H1 (cell line): ENCODE measurements around the gene PBX1. TPM values are rescaled to one million over a fixed set of nuclear protein-coding genes. Genes with fewer than 3 reads are reported as not detected.
A peak's percentile ranks its signal among the peaks of the same experiment; 100 is the strongest.

Experiments used
- CTCF ChIA-PET: fragments of 300-600 bp; sonication (Branson Sonifier 250); formaldehyde crosslinking; loops from one replicate; lab custom pipeline; 2021; ENCODE audit not compliant: partially characterized antibody; lab: Charles Lee
- POLR2A ChIA-PET: fragments of 300-600 bp; sonication (Branson Sonifier 250); formaldehyde crosslinking; loops from one replicate; lab custom pipeline; 2021; ENCODE audit warnings: inconsistent platforms; ENCODE audit not compliant: partially characterized antibody; lab: Charles Lee
- DNase-seq, 2 experiments: peaks; one replicate each; pipeline versions ENCODE4 v3.0.0 to v3.0.0-alpha.2; 2010 to 2022; ENCODE audit warnings: low spot score in 2 of 2, low read depth in 1 of 2, mixed read lengths in 1 of 2
- FAIRE-seq: peaks from 2 replicates; lab custom pipeline; 2011; peaks lifted over from hg19 to GRCh38; lab: Jason Lieb, UNC
- H2AFZ ChIP-seq: 2 replicates; pipeline ENCODE4 v1.8.1; 2012; ENCODE audit warnings: low read length, inconsistent platforms
- H2AK5ac ChIP-seq: 2 replicates; pipeline ENCODE4 v1.6.1; 2013; ENCODE audit warnings: low read depth, low read length
- H2BK120ac ChIP-seq: replicated peaks from 2 replicates; pipeline ENCODE3; 2013; ENCODE audit warnings: low read depth, low read length, inconsistent platforms
- H2BK12ac ChIP-seq: 2 replicates; pipeline ENCODE4 v1.6.1; 2013; ENCODE audit warnings: low read depth, low read length
- H2BK15ac ChIP-seq: 2 replicates; pipeline ENCODE4 v1.6.1; 2013; ENCODE audit warnings: low read length
- H2BK20ac ChIP-seq: 2 replicates; pipeline ENCODE4 v1.6.1; 2013; ENCODE audit warnings: low read length
- H2BK5ac ChIP-seq: 2 replicates; pipeline ENCODE4 v1.6.1; 2013; ENCODE audit warnings: low read depth, low read length
- H3K14ac ChIP-seq: 2 replicates; pipeline ENCODE4 v1.6.1; 2013; ENCODE audit warnings: inconsistent platforms; ENCODE audit not compliant: insufficient read length
- H3K18ac ChIP-seq: 2 replicates; pipeline ENCODE4 v1.6.1; 2013; ENCODE audit warnings: low read length; ENCODE audit errors: extremely low read depth
- H3K23ac ChIP-seq: 2 replicates; pipeline ENCODE4 v1.6.1; 2013; ENCODE audit warnings: inconsistent platforms; ENCODE audit not compliant: insufficient read length
- H3K23me2 ChIP-seq: 2 replicates; pipeline ENCODE4 v1.6.1; 2013; ENCODE audit warnings: low read depth, low read length
- H3K27ac ChIP-seq: 2 replicates; pipeline ENCODE4 v1.6.1; 2011; ENCODE audit warnings: low read depth, low read length, inconsistent platforms
- H3K27me3 ChIP-seq, 4 experiments: replicated peaks in 1 of 4; 1 replicate in 1 of 4; 2 replicates in 3 of 4; pipeline versions ENCODE4 v1.6.1 to v1.8.1; 2011 to 2013; ENCODE audit warnings: low read length in 3 of 4, mild to moderate bottlenecking in 3 of 4, inconsistent platforms in 2 of 4, mixed read lengths in 2 of 4, moderate library complexity in 1 of 4; ENCODE audit not compliant: control insufficient read depth in 3 of 4, insufficient read depth in 3 of 4; ENCODE audit errors: extremely low read depth in 1 of 4
- H3K36me3 ChIP-seq, 4 experiments: 2 replicates each; pipeline versions ENCODE4 v1.6.1 to v1.8.1; 2011 to 2013; ENCODE audit warnings: mild to moderate bottlenecking in 4 of 4, low read length in 3 of 4, moderate library complexity in 2 of 4, control low read depth in 1 of 4, inconsistent platforms in 1 of 4; ENCODE audit not compliant: insufficient read depth in 4 of 4, control insufficient read depth in 2 of 4
- H3K4ac ChIP-seq: replicated peaks from 2 replicates; pipeline ENCODE3; 2013; ENCODE audit warnings: low read length, low read depth, mixed read lengths, inconsistent platforms; ENCODE audit not compliant: insufficient read length
- H3K4me1 ChIP-seq, 4 experiments: replicated peaks in 1 of 4; 1 replicate in 1 of 4; 2 replicates in 3 of 4; pipeline versions ENCODE4 v1.6.1 to v1.8.1; 2011 to 2013; ENCODE audit warnings: low read length in 3 of 4, inconsistent platforms in 2 of 4, mixed read lengths in 1 of 4; ENCODE audit not compliant: insufficient read depth in 4 of 4, control insufficient read depth in 3 of 4
- H3K4me2 ChIP-seq, 2 experiments: 2 replicates each; pipeline versions ENCODE4 v1.6.1 to v1.8.1; 2011 to 2013; ENCODE audit warnings: low read depth in 2 of 2, low read length in 2 of 2, control low read depth in 1 of 2, inconsistent platforms in 1 of 2, mild to moderate bottlenecking in 1 of 2; ENCODE audit not compliant: insufficient read depth in 1 of 2
- H3K4me3 ChIP-seq, 4 experiments: fragments of 200-600, 300-600 bp in 1 of 4; sonication (generic), shearing (Covaris generic), sonication (Bioruptor Twin) in 1 of 4; 2 replicates each; pipeline versions ENCODE4 v1.5.1 to v1.8.1; 2011 to 2016; ENCODE audit warnings: low read length in 4 of 4, low read depth in 3 of 4, control low read depth in 2 of 4, inconsistent platforms in 2 of 4, mild to moderate bottlenecking in 2 of 4, mixed read lengths in 1 of 4, moderate library complexity in 1 of 4; ENCODE audit not compliant: insufficient read depth in 2 of 4; ENCODE audit errors: extremely low read depth in 1 of 4
- H3K56ac ChIP-seq: replicated peaks from 2 replicates; pipeline ENCODE3; 2013; ENCODE audit warnings: low read depth, mild to moderate bottlenecking, mixed read lengths, low read length, inconsistent platforms; ENCODE audit not compliant: insufficient read length
- H3K79me1 ChIP-seq: 2 replicates; pipeline ENCODE4 v1.6.1; 2013; ENCODE audit warnings: low read depth, low read length, control low read depth
- H3K79me2 ChIP-seq, 2 experiments: 2 replicates each; pipeline versions ENCODE4 v1.6.1 to v1.8.1; 2012 to 2013; ENCODE audit warnings: low read length in 2 of 2, mild to moderate bottlenecking in 2 of 2, inconsistent platforms in 1 of 2; ENCODE audit not compliant: insufficient read depth in 2 of 2, control insufficient read depth in 1 of 2
- H3K9ac ChIP-seq, 4 experiments: replicated peaks in 1 of 4; 1 replicate in 1 of 4; 2 replicates in 3 of 4; pipeline versions ENCODE4 v1.6.1 to v1.8.1; 2011 to 2013; ENCODE audit warnings: low read depth in 3 of 4, low read length in 3 of 4, control low read depth in 2 of 4, mild to moderate bottlenecking in 2 of 4, moderate library complexity in 2 of 4, inconsistent platforms in 1 of 4; ENCODE audit errors: extremely low read depth in 1 of 4
- H3K9me3 ChIP-seq, 2 experiments: 2 replicates each; pipeline versions ENCODE4 v1.6.1 to v1.8.1; 2012 to 2013; ENCODE audit warnings: mild to moderate bottlenecking in 2 of 2, moderate library complexity in 2 of 2, control low read depth in 1 of 2, inconsistent platforms in 1 of 2, low read depth in 1 of 2, low read length in 1 of 2, mixed read lengths in 1 of 2; ENCODE audit not compliant: insufficient read depth in 2 of 2
- H4K20me1 ChIP-seq, 2 experiments: replicated peaks in 1 of 2; 2 replicates each; pipeline versions ENCODE3 to v1.8.1; 2011 to 2013; ENCODE audit warnings: inconsistent platforms in 2 of 2, low read length in 2 of 2, mild to moderate bottlenecking in 1 of 2; ENCODE audit not compliant: insufficient read depth in 2 of 2, control insufficient read depth in 1 of 2
- H4K5ac ChIP-seq: 2 replicates; pipeline ENCODE4 v1.6.1; 2013; ENCODE audit warnings: low read length, low read depth, mixed read lengths, inconsistent platforms; ENCODE audit not compliant: insufficient read length
- H4K8ac ChIP-seq: 2 replicates; pipeline ENCODE4 v1.8.0; 2013; ENCODE audit warnings: mild to moderate bottlenecking, moderate library complexity, low read length, inconsistent platforms; ENCODE audit not compliant: insufficient read depth; ENCODE audit errors: extremely low read depth
- H4K91ac ChIP-seq: replicated peaks from 2 replicates; pipeline ENCODE3; 2013; ENCODE audit warnings: low read length, mixed read lengths, inconsistent platforms; ENCODE audit not compliant: insufficient read length
- SIN3A ChIP-seq, 2 experiments: IDR thresholded peaks in 1 of 2; conservative IDR thresholded peaks in 1 of 2; 2 replicates each; pipeline ENCODE4 v1.6.1; 2011 to 2012; ENCODE audit warnings: low read length in 2 of 2, improper control_type of control experiment in 1 of 2, low read depth in 1 of 2, mild to moderate bottlenecking in 1 of 2
- WGBS, 2 experiments: shearing (Covaris generic) in 1 of 2; methylation state at CpG; one replicate each; pipeline versions ENCODE4 v1.1.6 to v1.1.7; 2013 to 2015; ENCODE audit warnings: low lambda C conversion rate in 2 of 2, mixed read lengths in 2 of 2, inconsistent platforms in 1 of 2, low coverage in 1 of 2, missing lambda C conversion rate in 1 of 2; ENCODE audit not compliant: insufficient replicate concordance in 2 of 2, insufficient coverage in 1 of 2, insufficient read length in 1 of 2; ENCODE audit errors: extremely low coverage in 1 of 2, missing lambda C conversion rate in 1 of 2; 5-methylcytosine and 5-hydroxymethylcytosine counted together
- polyA plus RNA-seq, 7 experiments: library from polyadenylated mRNA; depleted of rRNA in 3 of 7; stranded (reverse) in 5 of 7; unstranded in 2 of 7; fragments of >200 nt in 5 of 7; fragments of 200-250 nt in 2 of 7; gene quantifications; 1 replicate in 5 of 7; 2 replicates in 1 of 7; 4 replicates in 1 of 7; pipeline versions ENCODE4 v1.2.1 to v1.2.3, GENCODE V29; 2011 to 2013; ENCODE audit warnings: missing spikeins in 2 of 7, mixed read lengths in 2 of 7
- total RNA-seq: library from RNA; stranded (reverse); fragmentation: NEBNext Ultra II Directional; extraction: Animal tissue kit (Norgen Biotek cat#: 25700); gene quantifications from 2 replicates; pipeline ENCODE4 v1.2.1, GENCODE V29; 2021

PBX1 gene
- total and polyA plus RNA-seq, 2 of the 8 experiments (the other 6 are each of a cell fraction or from before 2014, with no cell fraction given): 87.4 to 124 TPM

DNA sequence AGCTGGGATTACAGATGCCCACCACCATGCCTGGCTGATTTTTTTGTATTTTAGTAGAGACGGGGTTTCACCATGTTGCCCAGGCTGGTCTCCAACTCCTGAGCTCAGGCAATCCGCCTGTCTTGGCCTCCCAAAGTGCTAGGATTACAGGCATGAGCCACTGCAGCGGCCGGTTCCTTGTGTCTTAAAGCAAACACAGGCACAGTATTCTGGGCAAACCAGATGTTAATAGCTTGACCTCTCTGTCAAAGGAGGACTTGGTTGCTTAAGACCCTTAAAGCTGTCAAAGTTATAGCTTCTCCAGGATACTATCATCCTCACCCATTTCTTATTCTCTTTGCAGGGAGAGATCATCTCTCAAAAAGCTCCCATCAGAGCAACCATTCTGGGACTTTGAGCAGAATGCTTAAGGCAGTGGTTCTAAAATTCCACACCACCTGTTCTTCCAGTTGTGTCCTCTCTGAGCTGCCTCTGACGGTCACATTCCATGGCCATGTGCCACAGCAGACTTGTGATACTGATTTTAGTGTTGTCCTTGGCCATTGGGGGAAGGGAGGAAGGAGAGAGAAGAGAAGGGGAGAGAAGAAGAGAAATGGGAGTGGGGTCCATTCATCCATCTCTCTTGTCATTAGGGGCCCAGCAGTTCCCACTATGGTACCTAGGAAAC lies 81.8 kb downstream of the PBX1 start:
- H3K56ac ChIP-seq: no peak overlapping the region
- POLR2A ChIA-PET: interaction anchor here (0.6 to 1.4 kb wide), 3 partner anchors 8 to 48 kb away, joined by 3 read pairs; no protein-coding TSS in a partner anchor
- H3K79me1 ChIP-seq: peaks cover 26% of the 10 kb centered on the region
- no peak overlapping the region for H3K23ac ChIP-seq
- H2AK5ac ChIP-seq: no peak overlapping the region
- no peak overlapping the region for H3K4me3 ChIP-seq
- H4K91ac ChIP-seq: no peak overlapping the region
- peaks cover 0 to 5% (median 4%) of the 10 kb centered on the region in 4 experiments; a peak in 5 of 8 replicates for H3K36me3 ChIP-seq
- no peak overlapping the region for H3K4me2 ChIP-seq
- no peak overlapping the region for H3K9ac ChIP-seq
- H4K5ac ChIP-seq: no peak overlapping the region
- peak overlapping the region; percentile 11; the same call in 1 of the 2 replicates for H3K27ac ChIP-seq
- no peak overlapping the region for H2BK15ac ChIP-seq
- DNase-seq (no peak), FAIRE-seq (no peak)
- H3K27me3 ChIP-seq: no peaks in the 10 kb centered on the region
- peaks cover 23 to 99% of the 10 kb centered on the region in 2 experiments for H3K79me2 ChIP-seq
- no peaks in the 10 kb centered on the region for H3K9me3 ChIP-seq
- H3K18ac ChIP-seq: no peak overlapping the region
- H4K8ac ChIP-seq: no peak overlapping the region
- peaks cover 6 to 31% (median 22%) of the 10 kb centered on the region in 4 experiments for H3K4me1 ChIP-seq
- no peak overlapping the region for H2BK20ac ChIP-seq
- H2BK12ac ChIP-seq: no peak overlapping the region
- H2AFZ ChIP-seq: no peak overlapping the region
- H2BK120ac ChIP-seq: no peak overlapping the region
- CTCF ChIA-PET: interaction anchor here (0.7 to 1.8 kb wide), 9 partner anchors 16 to 147 kb away, joined by 3 to 6 read pairs (median 4); no protein-coding TSS in a partner anchor
- WGBS, 2 experiments: 94% methylated on average over 5 of the region's 5 CpGs; no CpG with 5 or more reads in 1 of the 2 experiments
- no peak overlapping the region for H2BK5ac ChIP-seq
- H3K23me2 ChIP-seq: no peaks in the 10 kb centered on the region
- H3K14ac ChIP-seq: no peak overlapping the region
- no peak overlapping the region for H3K4ac ChIP-seq
- H4K20me1 ChIP-seq: peaks cover 8 to 10% of the 10 kb centered on the region in 2 experiments
- no peak for TF ChIP-seq SIN3A (conservative IDR thresholded peaks at IDR 0.05 in 1 of 2, IDR thresholded peaks at IDR 0.05 in 1 of 2; ENCODE audit: low read depth in 1 of 2, low read length in 2 of 2)
